ENCODE data around the gene TCF4.

DNA sequence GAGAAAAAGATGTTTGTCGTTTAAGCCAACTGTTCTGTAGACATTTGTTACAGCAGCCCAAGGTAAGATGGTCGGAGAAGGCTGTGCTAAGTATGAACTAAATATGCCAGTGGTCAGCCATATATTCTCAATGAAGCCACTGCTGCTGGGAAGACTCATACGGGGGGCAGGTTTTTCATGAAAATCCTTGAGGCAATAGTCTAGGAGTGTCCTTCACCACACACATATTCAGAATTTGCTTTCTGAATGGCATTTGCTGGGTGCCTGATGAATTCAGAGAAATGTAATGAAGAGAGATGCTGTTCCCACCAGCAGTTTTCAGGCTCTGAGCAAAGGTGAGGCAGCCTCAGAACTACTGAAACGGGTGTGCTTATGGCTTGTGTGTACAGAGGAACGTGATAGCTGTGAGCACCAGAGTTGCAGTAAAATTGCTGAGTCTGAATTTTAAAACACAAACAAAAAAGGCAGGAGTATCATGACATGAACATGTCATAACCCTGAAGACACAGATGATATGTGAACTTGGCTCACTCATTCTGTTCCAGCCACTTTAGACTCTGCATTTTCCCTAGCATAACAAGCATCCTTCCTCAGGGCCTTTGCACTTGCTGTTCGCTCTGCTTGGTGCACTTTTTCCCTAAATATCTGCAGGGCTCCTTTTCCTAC is 21.3 kb upstream of the TCF4 start:
- TF ChIP-seq CTCF (IDR thresholded peaks at IDR 0.05; ENCODE audit: low read depth, low read length, poor library complexity, severe bottlenecking) (no peak), EZH2phosphoT487 (IDR thresholded peaks at IDR 0.05; ENCODE audit: borderline replicate concordance, low read length) (no peak)

Data from DOHH2 (cell line).